IMR-90 (cell line): ENCODE measurements around the gene SLC40A1. TPM values are rescaled to one million over a fixed set of nuclear protein-coding genes. Genes with fewer than 3 reads are reported as not detected.

Experiments
- ATAC-seq: fragments of 200-7000 bp; cut with Tn5 transposase; 2 replicates; pipeline ENCODE4 v1.9.1; 2020; ENCODE audit warnings: low read depth, mild to moderate bottlenecking, moderate library complexity
- BruUV-seq: library from RNA; stranded (reverse); fragments of 400-500 nt; replicated peaks from 2 replicates; lab custom pipeline; 2021; lab: Mats Ljungman, UMichigan
- CTCF ChIA-PET: fragments of 300-600 bp; formaldehyde crosslinking; extraction: SDS; loops from one replicate; lab custom pipeline; 2021; ENCODE audit warnings: antibody characterized with exemption; lab: Yijun Ruan, JAX
- POLR2A ChIA-PET: fragments of 300-600 bp; sonication (Branson Sonifier 250); formaldehyde crosslinking; loops from one replicate; lab custom pipeline; 2022; ENCODE audit warnings: antibody characterized with exemption; ENCODE audit not compliant: unreplicated experiment; lab: Charles Lee
- DNase-seq: peaks from one replicate; pipeline ENCODE4 v3.0.0; 2013
- H2AFZ ChIP-seq: replicated peaks from 2 replicates; pipeline ENCODE3; 2013; ENCODE audit warnings: low read length, mild to moderate bottlenecking; ENCODE audit not compliant: poor library complexity
- H2AK5ac ChIP-seq: 2 replicates; pipeline ENCODE4 v1.6.1; 2013; ENCODE audit warnings: low read depth, low read length, inconsistent platforms
- H2AK9ac ChIP-seq: replicated peaks from 2 replicates; pipeline ENCODE3; 2013; ENCODE audit warnings: mild to moderate bottlenecking, low read depth, low read length, moderate library complexity; ENCODE audit not compliant: poor library complexity
- H2BK120ac ChIP-seq: 2 replicates; pipeline ENCODE4 v1.6.1; 2013; ENCODE audit warnings: low read depth, low read length, inconsistent platforms
- H2BK15ac ChIP-seq: 3 replicates; pipeline ENCODE4 v1.6.1; 2013; ENCODE audit warnings: low read depth, low read length, inconsistent platforms
- H2BK20ac ChIP-seq: 2 replicates; pipeline ENCODE4 v1.6.1; 2013; ENCODE audit warnings: low read depth, mild to moderate bottlenecking, inconsistent platforms, low read length, moderate library complexity
- H2BK5ac ChIP-seq: 2 replicates; pipeline ENCODE4 v1.6.1; 2013; ENCODE audit warnings: mild to moderate bottlenecking, low read depth, low read length, inconsistent platforms; ENCODE audit not compliant: poor library complexity, severe bottlenecking
- H3K14ac ChIP-seq: replicated peaks from 2 replicates; pipeline ENCODE4 v1.6.1; 2013; ENCODE audit warnings: low read depth, low read length, inconsistent platforms
- H3K18ac ChIP-seq: 2 replicates; pipeline ENCODE4 v1.6.1; 2013; ENCODE audit warnings: low read depth, low read length, control low read depth
- H3K23ac ChIP-seq: 2 replicates; pipeline ENCODE4 v1.6.1; 2013; ENCODE audit warnings: low read depth, low read length, inconsistent platforms
- H3K27ac ChIP-seq: 2 replicates; pipeline ENCODE4 v1.5.1; 2013; ENCODE audit warnings: mild to moderate bottlenecking, control low read depth, low read length; ENCODE audit not compliant: insufficient read depth
- H3K27me3 ChIP-seq: 2 replicates; pipeline ENCODE4 v1.6.1; 2013; ENCODE audit warnings: low read length; ENCODE audit not compliant: control insufficient read depth, insufficient read depth
- H3K36me3 ChIP-seq: 2 replicates; pipeline ENCODE4 v1.6.1; 2013; ENCODE audit warnings: low read length, mixed read lengths; ENCODE audit not compliant: control insufficient read depth, insufficient read depth
- H3K4ac ChIP-seq: 2 replicates; pipeline ENCODE4 v1.6.1; 2013; ENCODE audit warnings: low read depth, low read length, inconsistent platforms
- H3K4me1 ChIP-seq: 2 replicates; pipeline ENCODE4 v1.6.1; 2013; ENCODE audit warnings: low read length, mixed read lengths; ENCODE audit not compliant: control insufficient read depth, insufficient read depth
- H3K4me2 ChIP-seq: 2 replicates; pipeline ENCODE4 v1.6.1; 2013; ENCODE audit warnings: low read depth, mild to moderate bottlenecking, control low read depth, low read length, moderate library complexity
- H3K4me3 ChIP-seq: 2 replicates; pipeline ENCODE4 v1.5.1; 2013; ENCODE audit warnings: low read depth, mild to moderate bottlenecking, control low read depth, low read length, moderate library complexity; ENCODE audit not compliant: insufficient read depth
- H3K56ac ChIP-seq: 2 replicates; pipeline ENCODE4 v1.6.1; 2013; ENCODE audit warnings: low read length, inconsistent platforms; ENCODE audit not compliant: insufficient read depth; ENCODE audit errors: extremely low read depth
- H3K79me1 ChIP-seq, 2 experiments: 2 replicates each; pipeline ENCODE4 v1.6.1; 2013; ENCODE audit warnings: low read length in 2 of 2, inconsistent platforms in 1 of 2, low read depth in 1 of 2
- H3K9ac ChIP-seq: 2 replicates; pipeline ENCODE4 v1.6.1; 2013; ENCODE audit warnings: low read depth, low read length, control low read depth
- H3K9me1 ChIP-seq: 2 replicates; pipeline ENCODE4 v1.6.1; 2013; ENCODE audit warnings: low read length, inconsistent platforms; ENCODE audit not compliant: insufficient read depth
- H3K9me3 ChIP-seq: 2 replicates; pipeline ENCODE4 v1.6.1; 2013; ENCODE audit warnings: low read length; ENCODE audit not compliant: control insufficient read depth, insufficient read depth
- H4K20me1 ChIP-seq: 2 replicates; pipeline ENCODE4 v1.6.1; 2013; ENCODE audit warnings: low read length, inconsistent platforms; ENCODE audit not compliant: insufficient read depth
- H4K5ac ChIP-seq: 2 replicates; pipeline ENCODE4 v1.6.1; 2013; ENCODE audit warnings: mild to moderate bottlenecking, low read depth, low read length, control low read depth
- H4K8ac ChIP-seq, 2 experiments: 2 replicates each; pipeline ENCODE4 v1.6.1; 2013; ENCODE audit warnings: low read depth in 2 of 2, low read length in 2 of 2, control low read depth in 1 of 2, inconsistent platforms in 1 of 2
- H4K91ac ChIP-seq: 2 replicates; pipeline ENCODE4 v1.6.1; 2013; ENCODE audit warnings: low read depth, low read length, inconsistent platforms; ENCODE audit not compliant: insufficient read depth
- CEBPB ChIP-seq: IDR thresholded peaks from 2 replicates; pipeline ENCODE4 v1.6.1; 2012; ENCODE audit warnings: low read depth, low read length, improper control_type of control experiment
- CHD1 ChIP-seq: IDR thresholded peaks from 2 replicates; pipeline ENCODE4 v1.6.1; 2012; ENCODE audit warnings: low read depth, low read length, improper control_type of control experiment
- MAFK ChIP-seq: IDR thresholded peaks from 2 replicates; pipeline ENCODE4 v1.6.1; 2012; ENCODE audit warnings: low read depth, low read length, improper control_type of control experiment
- NFE2L2 ChIP-seq: fragments of 150-350 bp; IDR thresholded peaks from 2 replicates; pipeline ENCODE4 v1.6.1; 2016; ENCODE audit warnings: low read depth, mild to moderate bottlenecking, low read length
- RCOR1 ChIP-seq: IDR thresholded peaks from 2 replicates; pipeline ENCODE4 v1.6.1; 2012; ENCODE audit warnings: mild to moderate bottlenecking, low read length, improper control_type of control experiment; ENCODE audit not compliant: insufficient replicate concordance
- WGBS, 2 experiments: methylation state at CpG; one replicate each; pipeline versions ENCODE4 v1.1.5 to v1.1.7; 2013; ENCODE audit warnings: missing lambda C conversion rate in 2 of 2; ENCODE audit not compliant: insufficient read length in 1 of 2; ENCODE audit errors: extremely low coverage in 2 of 2; 5-methylcytosine and 5-hydroxymethylcytosine counted together
- dilution Hi-C: fragments of 300-500 bp; cut with HindIII; formaldehyde crosslinking; loops from one replicate; pipeline ENCODE4 v1.14.3; 2018; ENCODE audit warnings: low sequenced_read_pairs; ENCODE audit not compliant: unreplicated experiment
- in situ Hi-C: fragments of 300-500 bp; cut with MboI; formaldehyde crosslinking; loops from 3 replicates; pipeline ENCODE4 v1.14.3; 2019; ENCODE audit warnings: low sequenced_read_pairs, inconsistent platforms, mixed read lengths
- intact Hi-C: fragments of 100-400 bp; cut with micrococcal nuclease; formaldehyde crosslinking; loops from 2 replicates; pipeline ENCODE4 v1.10.0; 2022
- polyA plus RNA-seq, 3 experiments: library from polyadenylated mRNA; depleted of rRNA; stranded (reverse); fragments of >200 nt; gene quantifications; 2 replicates each; pipeline ENCODE4 v1.2.3, GENCODE V29; 2012; ENCODE audit warnings: low replicate concordance in 1 of 3
- total RNA-seq: library from RNA; depleted of rRNA; stranded (reverse); fragments of >200 nt; gene quantifications from 2 replicates; pipeline ENCODE4 v1.2.3, GENCODE V29; 2012
- TF ChIP-seq, protein P1 (sequence below): fragments of 150-350 bp; IDR thresholded peaks from 2 replicates; pipeline ENCODE4 v1.6.1; 2016; ENCODE audit warnings: low read depth, mild to moderate bottlenecking, low read length, moderate library complexity, borderline replicate concordance
- TF ChIP-seq, protein P2 (sequence below): fragments of 150-350 bp; IDR thresholded peaks from 2 replicates; pipeline ENCODE4 v1.6.1; 2017; ENCODE audit warnings: mild to moderate bottlenecking, antibody characterized with exemption, low read length, low read depth

Gene SLC40A1
- total and polyA plus RNA-seq, 2 of the 4 experiments (the other 2 are of a cell fraction) = 1.5 to 5.0 TPM

DNA sequence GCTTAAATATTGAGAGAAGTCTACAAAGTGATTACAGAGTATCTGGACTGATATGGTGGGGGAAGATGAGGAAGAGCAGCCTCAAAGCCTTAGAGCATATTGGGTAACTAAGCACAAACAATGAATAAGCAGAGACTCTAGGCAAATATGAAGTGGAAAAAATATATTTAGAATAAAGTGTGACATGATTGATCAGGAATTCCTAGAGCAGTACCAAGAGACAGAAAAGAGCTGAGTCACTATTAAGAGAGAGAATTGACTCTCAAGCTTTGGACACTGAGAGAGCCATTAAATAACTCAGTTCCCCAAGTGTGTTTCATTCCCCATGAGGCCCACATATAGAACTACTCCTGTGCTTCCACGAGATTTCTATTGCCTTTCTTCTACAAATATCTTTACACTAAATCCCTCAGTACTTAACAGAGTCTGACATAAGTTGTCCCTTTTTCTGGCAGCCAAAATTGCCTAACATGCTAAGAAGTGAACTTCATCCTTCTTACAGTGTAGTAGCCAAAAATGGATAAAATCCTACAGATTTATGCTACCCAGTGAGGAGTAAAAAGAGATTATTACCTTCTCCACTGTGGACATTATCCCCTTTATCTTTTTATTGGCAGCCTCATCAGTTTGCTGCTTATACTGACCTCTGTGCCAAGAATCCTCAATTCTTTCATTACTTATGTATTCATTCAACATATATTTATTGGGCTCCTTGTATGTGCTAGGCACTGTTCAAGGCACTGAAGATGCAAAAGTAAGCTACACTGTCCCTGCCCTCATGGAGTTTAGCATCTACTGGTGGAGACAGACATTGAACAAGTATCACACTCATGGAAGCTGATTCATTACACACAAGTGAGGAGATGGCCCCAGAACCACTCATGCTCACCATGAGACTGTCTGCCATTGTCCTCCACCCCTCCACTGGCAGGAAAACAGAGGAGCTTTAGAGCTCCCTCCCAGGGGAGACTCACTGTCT lies 45.4 kb downstream of the SLC40A1 start:
- intact Hi-C loops = no loop called here
- DNase-seq (peak; percentile 78), ATAC-seq (peak; percentile 90)
- Histone ChIP-seq H3K23ac (0 out of 2 replicates have a peak overlapping the region, but pooled peaks have one; percentile 70), H3K56ac (0 out of 2 replicates have a peak overlapping the region, but pooled peaks have one; percentile 6), H3K79me1 (no peaks in the 10 kb centered on the region), H3K9ac (no peak overlapping the region), H3K18ac (peak overlapping the region; percentile 26), H3K14ac (peak overlapping the region; percentile 76), H3K4me1 (peaks cover 3% of the 10 kb centered on the region), H3K9me3 (no peaks in the 10 kb centered on the region), H3K9me1 (no peaks in the 10 kb centered on the region), H3K4me2 (no peak overlapping the region), H2AK5ac (peak overlapping the region; percentile 92; the same call in 1 of the 2 replicates), H2BK15ac (peak overlapping the region; percentile 89; the same call in 2 of the 3 replicates), H4K20me1 (no peaks in the 10 kb centered on the region), H3K4me3 (no peak overlapping the region), H4K5ac (peak overlapping the region; percentile 37), H3K27ac (peak overlapping the region; percentile 15; the same call in 1 of the 2 replicates), H2BK5ac (peak overlapping the region; percentile 72), H4K8ac (peak overlapping the region; percentile 66 to 70; a peak in 3 of 4 replicates), H3K4ac (peak overlapping the region; percentile 84; the same call in 1 of the 2 replicates), H2AFZ (no peak overlapping the region), H2BK120ac (peak overlapping the region; percentile 81), H2AK9ac (no peak overlapping the region), H2BK20ac (peak overlapping the region; percentile 93), H3K27me3 (no peaks in the 10 kb centered on the region), H3K36me3 (no peaks in the 10 kb centered on the region), H4K91ac (peak overlapping the region; percentile 73)
- no peak for TF ChIP-seq RCOR1
- TF ChIP-seq CEBPB = peak; percentile 68
- TF ChIP-seq MAFK = peak; percentile 71
- no peak for TF ChIP-seq CHD1
- TF ChIP-seq, protein P1, sequence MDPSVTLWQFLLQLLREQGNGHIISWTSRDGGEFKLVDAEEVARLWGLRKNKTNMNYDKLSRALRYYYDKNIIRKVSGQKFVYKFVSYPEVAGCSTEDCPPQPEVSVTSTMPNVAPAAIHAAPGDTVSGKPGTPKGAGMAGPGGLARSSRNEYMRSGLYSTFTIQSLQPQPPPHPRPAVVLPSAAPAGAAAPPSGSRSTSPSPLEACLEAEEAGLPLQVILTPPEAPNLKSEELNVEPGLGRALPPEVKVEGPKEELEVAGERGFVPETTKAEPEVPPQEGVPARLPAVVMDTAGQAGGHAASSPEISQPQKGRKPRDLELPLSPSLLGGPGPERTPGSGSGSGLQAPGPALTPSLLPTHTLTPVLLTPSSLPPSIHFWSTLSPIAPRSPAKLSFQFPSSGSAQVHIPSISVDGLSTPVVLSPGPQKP = no peak
- TF ChIP-seq NFE2L2 = peak; percentile 97
- TF ChIP-seq, protein P2, sequence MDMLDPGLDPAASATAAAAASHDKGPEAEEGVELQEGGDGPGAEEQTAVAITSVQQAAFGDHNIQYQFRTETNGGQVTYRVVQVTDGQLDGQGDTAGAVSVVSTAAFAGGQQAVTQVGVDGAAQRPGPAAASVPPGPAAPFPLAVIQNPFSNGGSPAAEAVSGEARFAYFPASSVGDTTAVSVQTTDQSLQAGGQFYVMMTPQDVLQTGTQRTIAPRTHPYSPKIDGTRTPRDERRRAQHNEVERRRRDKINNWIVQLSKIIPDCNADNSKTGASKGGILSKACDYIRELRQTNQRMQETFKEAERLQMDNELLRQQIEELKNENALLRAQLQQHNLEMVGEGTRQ = no peak
- no TSS peak for BruUV-seq
- POLR2A ChIA-PET = no interaction called here
- in situ Hi-C loops = no loop called here
- WGBS, 2 experiments = no CpG with 5 or more reads among the region's 1 CpG
- dilution Hi-C loops = no loop called here
- CTCF ChIA-PET = interaction anchor here (0.5 kb wide), 1 partner anchor 78 kb away, joined by 3 read pairs; no protein-coding TSS in a partner anchor
